PC-9 (cell line): ENCODE data around the gene NPFFR1.

Source experiments
- CTCF ChIP-seq: fragments of 200-600 bp; sonication (generic); conservative IDR thresholded peaks from 2 replicates; pipeline ENCODE4 v1.6.1; 2017; ENCODE audit warnings: mixed run types, antibody characterized with exemption, mild to moderate bottlenecking, moderate library complexity
- EZH2 ChIP-seq: fragments of 200-600 bp; sonication (generic); IDR thresholded peaks from 2 replicates; pipeline ENCODE4 v1.8.0; 2017; ENCODE audit warnings: antibody characterized with exemption, low read depth

- no peak for TF ChIP-seq CTCF
- TF ChIP-seq EZH2 = no peak
Observed at GRCh38 chr10:70315276-70315675, 31.5 kb upstream of the NPFFR1 start.
